SK-N-SH treated with all-trans-retinoic acid at 6 μM for 48 hours (cell line): ENCODE data around the gene DOCK4.

Experiments
- ATAC-seq: fragments of 200-7000 bp; cut with Tn5 transposase; 3 replicates; pipeline ENCODE4 v1.9.1; 2020; ENCODE audit warnings: mild to moderate bottlenecking, moderate library complexity
- ARNTL ChIP-seq: fragments of 450-650 bp; formaldehyde crosslinking; IDR thresholded peaks from 2 replicates; pipeline ENCODE4 v1.5.0; 2020; ENCODE audit warnings: low read depth, mild to moderate bottlenecking, moderate library complexity, borderline replicate concordance
- BACH2 ChIP-seq: fragments of 250-450 bp; sonication (Bioruptor Pico); IDR thresholded peaks from 2 replicates; pipeline ENCODE4 v1.9.0; 2021; ENCODE audit warnings: mild to moderate bottlenecking, borderline replicate concordance
- CSDC2 ChIP-seq: fragments of 250-450 bp; sonication (Bioruptor Pico); IDR thresholded peaks from 2 replicates; pipeline ENCODE4 v1.5.0; 2020; ENCODE audit warnings: mild to moderate bottlenecking, moderate library complexity
- ESRRG ChIP-seq: fragments of 250-450 bp; sonication (Bioruptor Pico); IDR thresholded peaks from 2 replicates; pipeline ENCODE4 v1.6.1; 2021; ENCODE audit warnings: mild to moderate bottlenecking
- GLIS3 ChIP-seq: fragments of 250-450 bp; sonication (Bioruptor Pico); IDR thresholded peaks from 2 replicates; pipeline ENCODE4 v1.5.0; 2020; ENCODE audit warnings: mild to moderate bottlenecking, moderate library complexity
- ISL1 ChIP-seq: fragments of 250-450 bp; sonication (Bioruptor Pico); IDR thresholded peaks from 2 replicates; pipeline ENCODE4 v2.1.2; 2022; ENCODE audit warnings: mild to moderate bottlenecking, moderate library complexity
- OSR1 ChIP-seq: fragments of 250-450 bp; sonication (Bioruptor Pico); IDR thresholded peaks from 2 replicates; pipeline ENCODE4 v1.8.0; 2022; ENCODE audit warnings: moderate library complexity, mild to moderate bottlenecking, inconsistent platforms
- PPARA ChIP-seq: fragments of 250-450 bp; sonication (Bioruptor Pico); IDR thresholded peaks from 2 replicates; pipeline ENCODE4 v1.5.0; 2020; ENCODE audit warnings: mild to moderate bottlenecking, borderline replicate concordance
- RARB ChIP-seq: fragments of 250-450 bp; sonication (Bioruptor Pico); IDR thresholded peaks from 2 replicates; pipeline ENCODE4 v1.8.0; 2021; ENCODE audit warnings: mild to moderate bottlenecking, moderate library complexity
- SNAI2 ChIP-seq: fragments of 250-450 bp; sonication (Bioruptor Pico); IDR thresholded peaks from 2 replicates; pipeline ENCODE4 v1.5.0; 2020; ENCODE audit warnings: mild to moderate bottlenecking, moderate library complexity
- TCF4 ChIP-seq: fragments of 250-450 bp; sonication (Bioruptor Pico); IDR thresholded peaks from 2 replicates; pipeline ENCODE4 v1.8.0; 2021; ENCODE audit warnings: mild to moderate bottlenecking, moderate library complexity, borderline replicate concordance
- TOX ChIP-seq: fragments of 250-450 bp; sonication (Bioruptor Pico); IDR thresholded peaks from 2 replicates; pipeline ENCODE4 v1.8.0; 2021; ENCODE audit warnings: mild to moderate bottlenecking, moderate library complexity, borderline replicate concordance
- ZC3H10 ChIP-seq: fragments of 250-450 bp; sonication (Bioruptor Pico); IDR thresholded peaks from 2 replicates; pipeline ENCODE4 v1.5.1; 2021; ENCODE audit warnings: mild to moderate bottlenecking, moderate library complexity
- ZFP3 ChIP-seq: fragments of 250-450 bp; sonication (Bioruptor Pico); IDR thresholded peaks from 2 replicates; pipeline ENCODE4 v1.5.0; 2020; ENCODE audit warnings: mild to moderate bottlenecking, moderate library complexity
- ZFP30 ChIP-seq: fragments of 450-650 bp; formaldehyde crosslinking; IDR thresholded peaks from 2 replicates; pipeline ENCODE4 v1.5.0; 2022; ENCODE audit warnings: mild to moderate bottlenecking, moderate library complexity
- ZNF565 ChIP-seq: fragments of 450-650 bp; formaldehyde crosslinking; conservative IDR thresholded peaks from 2 replicates; pipeline ENCODE4 v1.5.0; 2020; ENCODE audit warnings: low read depth, mild to moderate bottlenecking, moderate library complexity
- ZNF70 ChIP-seq: fragments of 450-650 bp; formaldehyde crosslinking; IDR thresholded peaks from 2 replicates; pipeline ENCODE4 v1.5.0; 2020; ENCODE audit warnings: mild to moderate bottlenecking, moderate library complexity
- ZNF8 ChIP-seq: fragments of 450-650 bp; formaldehyde crosslinking; IDR thresholded peaks from 2 replicates; pipeline ENCODE4 v1.5.0; 2020; ENCODE audit warnings: mild to moderate bottlenecking, moderate library complexity
- TF ChIP-seq, protein P1 (sequence below): fragments of 250-450 bp; sonication (Bioruptor Pico); IDR thresholded peaks from 2 replicates; pipeline ENCODE4 v1.5.1; 2021; ENCODE audit warnings: mild to moderate bottlenecking, moderate library complexity
- TF ChIP-seq, protein P2 (sequence below): fragments of 250-450 bp; sonication (Bioruptor Pico); IDR thresholded peaks from 2 replicates; pipeline ENCODE4 v1.5.1; 2020; ENCODE audit warnings: low read depth, mild to moderate bottlenecking, moderate library complexity
- TF ChIP-seq, protein P3 (sequence below): fragments of 250-450 bp; sonication (Bioruptor Pico); IDR thresholded peaks from 2 replicates; pipeline ENCODE4 v1.5.0; 2020; ENCODE audit warnings: mild to moderate bottlenecking, moderate library complexity
- TF ChIP-seq, protein P4 (sequence below): fragments of 250-450 bp; sonication (Bioruptor Pico); IDR thresholded peaks from 2 replicates; pipeline ENCODE4 v1.8.0; 2020; ENCODE audit warnings: mild to moderate bottlenecking, moderate library complexity, borderline replicate concordance
- TF ChIP-seq, protein P5 (sequence below): fragments of 250-450 bp; sonication (Bioruptor Pico); IDR thresholded peaks from 2 replicates; pipeline ENCODE4 v1.8.0; 2021; ENCODE audit warnings: low read depth, mild to moderate bottlenecking, moderate library complexity, borderline replicate concordance

DOCK4 gene

DNA sequence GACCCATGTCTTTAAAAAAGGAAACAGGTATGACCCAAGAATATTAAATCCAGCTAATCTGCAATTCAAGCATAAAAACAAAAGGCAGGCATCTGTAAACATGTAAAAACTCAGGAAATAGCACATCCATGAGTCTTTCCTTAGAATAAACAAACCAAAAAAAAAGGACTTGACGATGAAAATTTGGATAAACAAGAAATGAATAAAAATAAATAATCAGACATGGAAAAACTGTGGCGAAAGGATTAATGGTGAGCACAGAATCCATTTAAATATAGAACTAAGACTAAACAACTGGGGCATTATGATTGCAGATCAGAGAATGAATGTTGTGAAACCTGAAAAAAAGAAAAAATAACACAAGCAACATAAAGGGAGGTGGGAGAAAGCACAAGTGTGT, 170.1 kb downstream of the DOCK4 start:
- TF ChIP-seq TOX: no peak
- TF ChIP-seq OSR1 (CRISPR knock-in tag): no peak
- TF ChIP-seq ARNTL (CRISPR knock-in tag): no peak
- TF ChIP-seq, protein P1, sequence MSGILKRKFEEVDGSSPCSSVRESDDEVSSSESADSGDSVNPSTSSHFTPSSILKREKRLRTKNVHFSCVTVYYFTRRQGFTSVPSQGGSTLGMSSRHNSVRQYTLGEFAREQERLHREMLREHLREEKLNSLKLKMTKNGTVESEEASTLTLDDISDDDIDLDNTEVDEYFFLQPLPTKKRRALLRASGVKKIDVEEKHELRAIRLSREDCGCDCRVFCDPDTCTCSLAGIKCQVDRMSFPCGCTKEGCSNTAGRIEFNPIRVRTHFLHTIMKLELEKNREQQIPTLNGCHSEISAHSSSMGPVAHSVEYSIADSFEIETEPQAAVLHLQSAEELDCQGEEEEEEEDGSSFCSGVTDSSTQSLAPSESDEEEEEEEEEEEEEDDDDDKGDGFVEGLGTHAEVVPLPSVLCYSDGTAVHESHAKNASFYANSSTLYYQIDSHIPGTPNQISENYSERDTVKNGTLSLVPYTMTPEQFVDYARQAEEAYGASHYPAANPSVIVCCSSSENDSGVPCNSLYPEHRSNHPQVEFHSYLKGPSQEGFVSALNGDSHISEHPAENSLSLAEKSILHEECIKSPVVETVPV (CRISPR knock-in tag): no peak
- TF ChIP-seq ZNF70: no peak
- TF ChIP-seq SNAI2 (CRISPR knock-in tag): no peak
- TF ChIP-seq, protein P2, sequence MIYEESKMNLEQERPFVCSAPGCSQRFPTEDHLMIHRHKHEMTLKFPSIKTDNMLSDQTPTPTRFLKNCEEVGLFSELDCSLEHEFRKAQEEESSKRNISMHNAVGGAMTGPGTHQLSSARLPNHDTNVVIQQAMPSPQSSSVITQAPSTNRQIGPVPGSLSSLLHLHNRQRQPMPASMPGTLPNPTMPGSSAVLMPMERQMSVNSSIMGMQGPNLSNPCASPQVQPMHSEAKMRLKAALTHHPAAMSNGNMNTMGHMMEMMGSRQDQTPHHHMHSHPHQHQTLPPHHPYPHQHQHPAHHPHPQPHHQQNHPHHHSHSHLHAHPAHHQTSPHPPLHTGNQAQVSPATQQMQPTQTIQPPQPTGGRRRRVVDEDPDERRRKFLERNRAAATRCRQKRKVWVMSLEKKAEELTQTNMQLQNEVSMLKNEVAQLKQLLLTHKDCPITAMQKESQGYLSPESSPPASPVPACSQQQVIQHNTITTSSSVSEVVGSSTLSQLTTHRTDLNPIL (CRISPR knock-in tag): no peak
- no peak for TF ChIP-seq BACH2
- no peak for TF ChIP-seq ZC3H10 (CRISPR knock-in tag)
- TF ChIP-seq CSDC2 (CRISPR knock-in tag): no peak
- TF ChIP-seq TCF4: no peak
- no peak for TF ChIP-seq GLIS3 (CRISPR knock-in tag)
- TF ChIP-seq, protein P3, sequence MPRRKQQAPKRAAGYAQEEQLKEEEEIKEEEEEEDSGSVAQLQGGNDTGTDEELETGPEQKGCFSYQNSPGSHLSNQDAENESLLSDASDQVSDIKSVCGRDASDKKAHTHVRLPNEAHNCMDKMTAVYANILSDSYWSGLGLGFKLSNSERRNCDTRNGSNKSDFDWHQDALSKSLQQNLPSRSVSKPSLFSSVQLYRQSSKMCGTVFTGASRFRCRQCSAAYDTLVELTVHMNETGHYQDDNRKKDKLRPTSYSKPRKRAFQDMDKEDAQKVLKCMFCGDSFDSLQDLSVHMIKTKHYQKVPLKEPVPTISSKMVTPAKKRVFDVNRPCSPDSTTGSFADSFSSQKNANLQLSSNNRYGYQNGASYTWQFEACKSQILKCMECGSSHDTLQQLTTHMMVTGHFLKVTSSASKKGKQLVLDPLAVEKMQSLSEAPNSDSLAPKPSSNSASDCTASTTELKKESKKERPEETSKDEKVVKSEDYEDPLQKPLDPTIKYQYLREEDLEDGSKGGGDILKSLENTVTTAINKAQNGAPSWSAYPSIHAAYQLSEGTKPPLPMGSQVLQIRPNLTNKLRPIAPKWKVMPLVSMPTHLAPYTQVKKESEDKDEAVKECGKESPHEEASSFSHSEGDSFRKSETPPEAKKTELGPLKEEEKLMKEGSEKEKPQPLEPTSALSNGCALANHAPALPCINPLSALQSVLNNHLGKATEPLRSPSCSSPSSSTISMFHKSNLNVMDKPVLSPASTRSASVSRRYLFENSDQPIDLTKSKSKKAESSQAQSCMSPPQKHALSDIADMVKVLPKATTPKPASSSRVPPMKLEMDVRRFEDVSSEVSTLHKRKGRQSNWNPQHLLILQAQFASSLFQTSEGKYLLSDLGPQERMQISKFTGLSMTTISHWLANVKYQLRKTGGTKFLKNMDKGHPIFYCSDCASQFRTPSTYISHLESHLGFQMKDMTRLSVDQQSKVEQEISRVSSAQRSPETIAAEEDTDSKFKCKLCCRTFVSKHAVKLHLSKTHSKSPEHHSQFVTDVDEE (CRISPR knock-in tag): no peak
- TF ChIP-seq, protein P4, sequence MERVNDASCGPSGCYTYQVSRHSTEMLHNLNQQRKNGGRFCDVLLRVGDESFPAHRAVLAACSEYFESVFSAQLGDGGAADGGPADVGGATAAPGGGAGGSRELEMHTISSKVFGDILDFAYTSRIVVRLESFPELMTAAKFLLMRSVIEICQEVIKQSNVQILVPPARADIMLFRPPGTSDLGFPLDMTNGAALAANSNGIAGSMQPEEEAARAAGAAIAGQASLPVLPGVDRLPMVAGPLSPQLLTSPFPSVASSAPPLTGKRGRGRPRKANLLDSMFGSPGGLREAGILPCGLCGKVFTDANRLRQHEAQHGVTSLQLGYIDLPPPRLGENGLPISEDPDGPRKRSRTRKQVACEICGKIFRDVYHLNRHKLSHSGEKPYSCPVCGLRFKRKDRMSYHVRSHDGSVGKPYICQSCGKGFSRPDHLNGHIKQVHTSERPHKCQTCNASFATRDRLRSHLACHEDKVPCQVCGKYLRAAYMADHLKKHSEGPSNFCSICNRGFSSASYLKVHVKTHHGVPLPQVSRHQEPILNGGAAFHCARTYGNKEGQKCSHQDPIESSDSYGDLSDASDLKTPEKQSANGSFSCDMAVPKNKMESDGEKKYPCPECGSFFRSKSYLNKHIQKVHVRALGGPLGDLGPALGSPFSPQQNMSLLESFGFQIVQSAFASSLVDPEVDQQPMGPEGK: no peak
- TF ChIP-seq ESRRG: no peak
- TF ChIP-seq, protein P5, sequence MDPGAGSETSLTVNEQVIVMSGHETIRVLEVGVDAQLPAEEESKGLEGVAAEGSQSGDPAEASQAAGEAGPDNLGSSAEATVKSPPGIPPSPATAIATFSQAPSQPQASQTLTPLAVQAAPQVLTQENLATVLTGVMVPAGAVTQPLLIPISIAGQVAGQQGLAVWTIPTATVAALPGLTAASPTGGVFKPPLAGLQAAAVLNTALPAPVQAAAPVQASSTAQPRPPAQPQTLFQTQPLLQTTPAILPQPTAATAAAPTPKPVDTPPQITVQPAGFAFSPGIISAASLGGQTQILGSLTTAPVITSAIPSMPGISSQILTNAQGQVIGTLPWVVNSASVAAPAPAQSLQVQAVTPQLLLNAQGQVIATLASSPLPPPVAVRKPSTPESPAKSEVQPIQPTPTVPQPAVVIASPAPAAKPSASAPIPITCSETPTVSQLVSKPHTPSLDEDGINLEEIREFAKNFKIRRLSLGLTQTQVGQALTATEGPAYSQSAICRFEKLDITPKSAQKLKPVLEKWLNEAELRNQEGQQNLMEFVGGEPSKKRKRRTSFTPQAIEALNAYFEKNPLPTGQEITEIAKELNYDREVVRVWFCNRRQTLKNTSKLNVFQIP (CRISPR knock-in tag): no peak

DNA sequence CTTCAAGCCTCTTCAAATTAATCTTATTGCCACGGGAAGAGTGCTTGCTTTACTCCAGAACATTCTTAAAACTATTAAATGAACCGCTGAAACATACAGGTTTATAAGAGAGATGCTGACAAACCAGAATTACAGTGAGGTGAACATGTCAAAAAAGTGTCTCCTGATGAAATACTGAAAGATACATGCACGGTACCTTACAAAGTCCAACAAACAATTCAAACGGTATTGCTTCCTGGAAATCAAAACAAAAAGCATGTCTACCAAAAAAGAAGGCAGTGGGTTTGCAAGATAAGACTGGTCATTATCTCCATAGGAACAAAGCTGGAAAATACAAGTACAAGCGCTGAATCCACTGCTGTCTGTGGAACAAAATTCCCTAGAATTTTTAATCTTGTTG, 174.5 kb downstream of the DOCK4 start:
- no peak for ATAC-seq
- no peak for TF ChIP-seq RARB (CRISPR knock-in tag)
- no peak for TF ChIP-seq ISL1 (CRISPR knock-in tag)
- no peak for TF ChIP-seq ZNF70
- TF ChIP-seq ZFP3: no peak
- no peak for TF ChIP-seq ZFP30
- no peak for TF ChIP-seq TOX
- TF ChIP-seq SNAI2 (CRISPR knock-in tag): no peak
- TF ChIP-seq PPARA (CRISPR knock-in tag): no peak
- TF ChIP-seq, protein P2 (CRISPR knock-in tag): no peak
- TF ChIP-seq ESRRG: no peak
- no peak for TF ChIP-seq ZNF565 (CRISPR knock-in tag)
- TF ChIP-seq, protein P5 (CRISPR knock-in tag): no peak
- no peak for TF ChIP-seq ZC3H10 (CRISPR knock-in tag)
- TF ChIP-seq, protein P3 (CRISPR knock-in tag): no peak
- no peak for TF ChIP-seq ZNF8 (CRISPR knock-in tag)
- no peak for TF ChIP-seq TCF4

More for the DNA sequence above, 170.1 kb downstream of the DOCK4 start:
- no peak for ATAC-seq
